HG02840 (cell line): ENCODE data around the gene TMEM86B.
"Not testable (repeated sequence)": the region's sequence is repeated elsewhere in the genome, so short reads cannot be mapped to it uniquely, and the experiment has no call there.

Source experiments
- ATAC-seq: cut with Tn5 transposase; IDR thresholded peaks from one replicate; pipeline ENCODE4 v1.9.1; 2021; ENCODE audit warnings: mild to moderate bottlenecking, moderate library complexity, moderate number of reproducible peaks; ENCODE audit not compliant: unreplicated experiment, low FRiP score

The TMEM86B gene

DNA sequence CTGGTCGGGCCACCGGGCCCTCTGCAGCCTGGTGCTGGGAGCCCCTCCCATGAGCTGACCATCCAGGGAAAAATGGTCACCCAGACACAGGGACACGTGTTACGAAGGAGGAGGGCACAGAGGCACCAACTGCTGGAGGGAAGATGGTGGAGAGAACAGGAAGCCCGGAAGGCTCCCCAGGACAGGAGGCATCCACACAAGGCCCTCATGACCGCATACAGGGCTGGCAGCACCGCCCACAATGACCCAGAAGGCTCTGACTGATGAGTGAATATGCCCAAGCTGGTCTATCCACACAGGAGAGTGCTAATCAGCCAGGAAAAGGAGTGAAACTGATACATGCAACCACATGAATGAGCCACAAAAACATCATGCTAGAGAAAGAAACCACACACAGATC is 14.0 kb upstream of the TMEM86B start:
- no peak for ATAC-seq

DNA sequence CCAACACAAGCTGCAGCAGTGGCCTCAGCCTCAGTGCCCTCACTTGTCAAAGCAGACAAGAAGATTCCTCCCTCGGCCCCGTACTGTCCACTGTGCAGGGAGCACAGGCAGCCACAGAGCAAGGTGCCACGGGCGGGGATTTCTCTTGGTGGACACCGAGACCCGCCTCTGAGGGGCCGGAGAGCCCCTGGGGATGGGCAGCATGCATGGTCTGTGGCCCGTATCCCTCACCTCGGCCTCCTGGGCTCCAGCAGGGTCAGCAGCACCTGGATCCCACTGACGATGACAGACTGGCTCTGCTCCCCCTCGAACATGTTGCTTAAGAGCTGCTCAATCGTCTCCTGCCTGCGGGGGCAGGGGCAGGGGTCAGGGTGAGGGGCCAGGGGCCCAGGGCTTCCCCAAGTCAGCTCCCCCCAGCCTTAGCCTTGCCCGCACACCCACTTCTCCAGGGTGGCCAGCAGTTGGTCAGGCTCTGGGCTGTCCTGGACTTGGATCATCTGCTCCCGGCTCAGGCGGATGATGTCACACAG is 13.4 kb upstream of the TMEM86B start:
- ATAC-seq = no peak

DNA sequence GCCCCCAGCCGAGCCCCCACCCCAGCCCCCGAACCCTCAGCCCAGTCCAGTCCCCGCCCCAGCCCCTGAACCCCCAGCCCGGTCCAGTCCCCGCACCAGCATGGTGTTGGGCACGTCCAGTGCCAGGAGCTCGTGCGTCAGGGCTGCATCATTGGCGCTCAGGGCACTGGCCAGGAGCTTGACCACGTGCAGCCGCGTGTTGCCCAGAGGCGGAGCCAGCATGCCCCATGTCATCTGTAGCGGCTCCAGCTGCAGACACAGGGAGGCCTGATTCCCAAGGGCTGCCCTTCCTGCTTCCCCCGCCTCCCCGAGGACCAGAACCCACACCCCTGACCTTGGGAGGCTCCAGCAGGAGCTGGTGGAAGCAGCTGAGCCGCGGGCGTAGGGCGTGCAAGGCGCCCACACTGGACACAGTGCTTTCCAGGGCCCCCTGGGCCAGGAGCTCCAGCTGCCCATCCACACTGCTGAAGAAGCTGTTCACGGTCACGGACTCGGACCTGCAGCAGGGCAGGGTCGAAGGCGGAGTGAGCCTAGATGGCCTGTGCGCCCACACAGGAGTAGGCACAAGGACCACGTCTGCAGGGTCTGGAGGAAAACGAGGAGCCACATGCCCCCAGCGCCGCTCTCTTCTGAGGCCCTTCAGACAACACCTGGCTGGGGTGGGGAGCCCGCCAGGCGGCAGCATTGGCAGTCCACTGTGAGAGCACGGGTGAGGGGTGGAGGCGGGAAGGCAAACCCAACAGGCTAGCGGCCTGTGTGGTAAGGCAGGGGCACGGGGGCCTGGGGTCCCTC is 12.8 kb upstream of the TMEM86B start:
- no peak for ATAC-seq

DNA sequence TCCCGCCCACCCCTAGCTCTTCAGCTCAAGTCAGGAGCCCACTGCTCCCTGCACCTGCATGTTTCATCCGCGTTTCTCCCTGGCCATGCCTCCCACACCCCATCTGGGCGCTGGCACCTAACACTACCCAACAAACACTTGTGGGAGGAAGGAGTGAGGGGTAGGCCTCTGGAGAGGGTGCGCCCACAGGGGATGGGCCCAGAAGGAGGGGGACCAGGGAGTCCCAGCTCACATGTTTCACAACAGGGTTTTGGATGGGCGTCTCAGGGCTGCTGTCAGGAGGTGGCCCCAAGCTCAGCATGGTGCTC is 12.1 kb upstream of the TMEM86B start:
- no peak for ATAC-seq

DNA sequence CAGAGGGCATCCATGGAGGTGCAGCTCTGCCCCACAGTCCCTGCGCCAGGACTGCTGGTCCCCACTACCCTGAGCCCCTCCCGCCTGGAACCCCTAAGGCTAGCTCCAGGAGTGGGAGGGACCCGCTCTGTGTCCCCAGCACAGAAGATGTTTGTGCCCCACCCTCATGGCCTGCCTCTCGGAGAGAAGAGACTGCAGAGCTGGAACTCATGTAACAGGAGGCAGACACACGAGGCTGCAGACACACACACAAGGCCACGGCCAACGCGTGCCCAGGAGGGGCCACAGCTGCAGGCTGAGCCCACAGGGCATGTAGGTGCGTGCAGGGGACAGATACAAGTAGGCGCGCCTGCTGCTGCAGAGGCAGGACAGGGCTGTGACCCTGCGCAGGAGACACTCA is 10.4 kb upstream of the TMEM86B start:
- no peak for ATAC-seq

DNA sequence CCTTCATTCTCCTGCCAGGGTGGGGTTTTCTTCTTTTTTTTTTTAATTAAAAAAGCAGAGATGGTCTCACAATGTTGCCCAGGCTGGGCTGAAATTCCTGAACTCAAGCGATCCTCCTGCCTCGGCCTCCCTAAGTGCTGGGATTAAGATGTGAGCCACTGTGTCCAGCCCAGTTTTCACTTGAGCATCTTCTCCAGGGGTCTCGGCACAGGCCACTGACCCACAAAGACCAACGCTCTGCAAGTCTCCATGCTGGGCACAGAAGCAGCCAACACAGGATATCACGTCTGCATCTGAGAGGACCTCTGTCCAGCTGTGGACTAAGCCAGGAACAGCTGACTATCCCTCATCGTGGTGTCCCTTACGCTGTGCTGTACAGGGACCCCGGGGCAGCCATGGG is 9.5 kb upstream of the TMEM86B start:
- ATAC-seq = no peak

DNA sequence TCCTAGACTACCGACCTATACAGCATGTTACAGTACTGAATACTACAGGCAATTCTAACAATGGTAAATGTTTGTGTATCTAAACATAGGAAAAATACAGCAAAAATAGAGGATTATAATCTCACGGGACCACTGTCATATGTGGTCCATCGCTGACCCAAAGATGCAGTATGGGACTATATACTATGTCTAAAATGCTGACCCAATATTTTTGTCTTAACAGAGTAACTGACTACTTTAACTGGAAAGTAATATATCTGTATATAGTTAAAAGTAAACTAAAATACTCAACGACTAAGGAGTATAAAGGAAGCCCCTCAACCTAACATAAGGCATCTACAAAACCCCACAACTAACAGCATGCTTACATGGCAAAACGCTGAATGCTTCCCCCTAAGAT is 4.4 kb upstream of the TMEM86B start:
- no peak for ATAC-seq

DNA sequence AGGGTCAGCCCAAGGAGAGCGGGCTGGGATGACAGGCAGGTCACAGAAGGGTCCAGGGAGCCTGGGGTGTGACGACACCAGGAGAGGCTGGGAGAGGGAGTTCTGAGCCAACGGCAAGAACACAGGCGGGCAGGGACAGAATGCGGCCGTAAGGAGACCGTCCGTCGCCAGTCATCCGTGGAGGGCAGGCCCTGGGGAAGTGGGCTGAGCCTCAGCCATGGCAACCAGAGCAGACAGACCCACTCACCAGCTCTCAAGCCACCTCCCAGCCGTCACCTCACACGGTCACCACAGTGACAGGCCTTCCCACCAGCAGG is 3.7 kb upstream of the TMEM86B start:
- no peak for ATAC-seq

DNA sequence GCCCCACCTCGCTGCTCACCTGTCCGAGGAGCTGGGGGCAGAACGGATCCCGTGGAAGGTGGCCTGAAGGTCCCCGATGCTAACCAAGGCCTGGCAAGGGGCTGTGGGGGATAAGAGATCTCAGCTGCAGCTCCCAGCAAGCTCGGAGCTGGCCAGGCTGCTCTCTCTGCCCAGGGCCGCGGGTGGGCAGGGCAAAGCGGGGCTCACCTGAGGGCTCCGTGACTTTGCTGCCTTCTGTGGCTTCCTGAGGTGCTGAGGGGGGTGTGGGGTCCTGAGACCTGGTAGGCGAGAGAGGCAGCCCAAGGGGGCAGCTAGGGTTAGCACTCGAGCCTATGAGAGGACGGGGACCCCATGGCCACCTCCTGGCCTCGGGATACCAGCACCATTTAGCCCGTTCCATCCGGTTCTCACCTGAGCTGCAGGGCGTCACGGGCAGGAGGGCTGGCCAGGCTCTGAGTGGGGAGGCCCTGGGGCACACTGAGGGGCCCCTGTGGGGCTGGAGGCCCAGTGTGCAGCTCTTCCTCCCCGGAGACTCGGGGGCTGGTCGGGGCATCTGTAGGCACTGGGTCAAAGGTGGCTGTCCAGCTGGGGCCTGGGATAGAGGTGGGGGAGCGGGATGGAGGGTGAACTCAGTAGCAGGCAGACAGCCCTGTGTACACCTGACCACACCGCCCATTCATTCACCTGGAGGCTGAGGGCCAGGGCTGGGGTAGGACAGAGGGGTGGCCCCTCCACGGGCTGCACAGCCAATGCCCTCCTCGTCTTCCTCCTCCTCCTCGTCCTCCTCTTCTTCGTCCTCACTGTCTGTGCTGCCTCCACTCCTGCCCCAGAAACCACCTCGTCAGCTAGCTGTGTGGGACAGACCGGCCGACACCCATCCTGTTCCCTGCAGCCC is 3.1 kb upstream of the TMEM86B start:
- ATAC-seq = no peak

DNA sequence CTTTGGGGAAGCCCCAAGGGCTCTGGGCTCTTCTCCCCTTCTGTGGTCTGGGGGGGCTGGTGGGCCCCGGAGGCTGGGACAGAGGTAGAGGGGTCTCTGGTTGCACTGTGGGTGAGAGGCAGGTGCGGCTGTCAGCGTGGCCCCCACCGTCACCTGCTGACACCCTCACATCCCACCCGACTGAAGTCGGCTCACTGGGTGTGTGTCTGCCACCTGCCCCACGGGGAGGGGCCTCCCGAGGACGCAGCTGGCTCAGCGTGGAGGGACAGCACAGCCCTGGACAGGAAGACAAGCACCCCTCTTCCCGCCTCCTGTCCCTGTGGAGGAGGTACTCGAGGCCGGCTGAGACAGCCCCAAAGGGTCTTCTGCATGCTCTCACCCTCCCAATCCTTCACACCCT is 2.2 kb upstream of the TMEM86B start:
- ATAC-seq = no peak

DNA sequence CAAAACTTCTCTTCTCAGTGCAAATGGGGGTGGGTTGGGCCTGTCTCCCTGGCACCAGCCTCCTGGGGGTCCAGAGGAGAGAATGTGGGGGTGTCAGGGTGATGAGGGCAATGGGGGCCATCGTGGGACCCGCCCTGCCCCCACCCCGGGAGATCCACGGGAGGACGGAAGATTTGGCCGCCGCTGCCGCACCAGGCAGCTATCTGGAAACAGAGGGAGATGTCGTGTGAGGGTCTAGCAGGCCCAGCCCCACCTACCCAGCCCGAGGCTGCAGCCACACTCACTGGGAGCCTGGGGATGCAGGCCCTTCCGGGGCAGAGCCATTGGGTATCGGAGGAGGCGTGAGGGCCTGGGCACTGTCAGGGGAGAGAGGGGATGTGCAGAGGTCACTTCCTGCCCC is 1.8 kb upstream of the TMEM86B start:
- no peak for ATAC-seq

DNA sequence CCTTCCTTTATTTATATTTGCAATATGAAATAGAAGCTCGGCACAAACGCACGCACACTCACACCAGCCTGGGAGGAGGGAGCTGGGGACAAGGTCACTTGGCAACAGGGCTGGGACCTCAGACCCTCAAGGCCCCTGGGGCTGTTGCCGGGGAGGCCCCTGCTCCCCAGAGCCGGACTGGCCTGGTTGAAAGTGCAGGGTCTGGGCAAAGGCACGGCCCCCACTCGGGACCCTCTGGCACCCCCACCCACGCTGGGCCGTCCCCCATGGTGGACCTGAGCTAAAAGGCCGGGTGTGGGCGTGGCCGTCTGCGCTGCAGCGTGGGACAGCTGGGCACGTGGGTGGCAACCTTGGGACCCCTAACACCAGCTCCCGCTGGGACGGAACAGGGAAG is 1.2 kb upstream of the TMEM86B start:
- ATAC-seq = no peak

DNA sequence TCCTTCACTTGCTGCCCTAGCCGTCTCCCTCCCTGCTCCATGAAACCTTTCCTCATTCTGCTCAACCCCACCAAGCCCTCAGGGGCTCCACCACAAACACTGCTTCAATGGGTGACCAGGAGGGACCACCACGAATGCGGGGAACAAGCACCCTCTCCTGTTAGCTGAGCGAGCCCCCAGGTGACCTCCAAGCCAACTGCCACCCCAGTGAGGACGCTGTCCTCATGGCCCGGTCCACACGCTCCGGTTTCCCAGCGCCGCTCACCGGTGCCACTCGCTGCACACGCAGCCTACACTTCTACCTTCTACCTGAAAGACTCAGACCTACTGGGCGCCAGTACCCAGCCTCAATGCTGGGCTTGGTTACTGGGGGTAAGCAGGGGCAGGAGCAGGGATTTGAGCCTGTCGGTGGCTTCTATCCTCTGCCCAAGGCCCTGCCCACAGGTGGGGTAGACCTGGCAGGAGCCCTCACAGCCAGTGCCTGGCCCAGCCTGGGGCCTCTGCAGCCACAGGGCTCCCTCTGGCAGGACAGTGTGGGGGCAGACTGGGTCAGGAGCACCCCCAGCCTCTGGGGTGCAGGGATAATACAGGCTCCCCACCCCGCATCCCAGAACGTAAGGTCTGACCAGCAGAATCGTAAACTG is 704 bp upstream of the TMEM86B start:
- ATAC-seq = no peak

DNA sequence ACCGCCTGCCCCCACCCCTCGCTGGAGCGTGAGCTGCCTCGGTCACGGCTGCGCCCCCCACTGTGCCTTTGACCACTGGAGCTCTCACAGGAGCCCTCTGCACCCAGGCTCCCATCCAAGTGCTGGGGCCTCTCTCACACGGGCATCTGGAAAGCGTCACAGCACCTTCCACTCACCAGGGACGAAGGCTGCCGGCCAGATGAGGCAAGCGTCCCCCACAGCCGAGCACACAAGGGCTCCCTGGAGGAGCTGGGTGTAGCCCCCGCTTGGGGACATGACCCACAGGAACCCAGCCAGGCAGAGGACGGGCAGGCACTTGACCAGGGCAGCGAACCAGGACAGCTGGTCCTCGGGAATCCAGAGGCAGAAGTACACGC is 560 bp downstream of the TMEM86B start:
- ATAC-seq = no peak

DNA sequence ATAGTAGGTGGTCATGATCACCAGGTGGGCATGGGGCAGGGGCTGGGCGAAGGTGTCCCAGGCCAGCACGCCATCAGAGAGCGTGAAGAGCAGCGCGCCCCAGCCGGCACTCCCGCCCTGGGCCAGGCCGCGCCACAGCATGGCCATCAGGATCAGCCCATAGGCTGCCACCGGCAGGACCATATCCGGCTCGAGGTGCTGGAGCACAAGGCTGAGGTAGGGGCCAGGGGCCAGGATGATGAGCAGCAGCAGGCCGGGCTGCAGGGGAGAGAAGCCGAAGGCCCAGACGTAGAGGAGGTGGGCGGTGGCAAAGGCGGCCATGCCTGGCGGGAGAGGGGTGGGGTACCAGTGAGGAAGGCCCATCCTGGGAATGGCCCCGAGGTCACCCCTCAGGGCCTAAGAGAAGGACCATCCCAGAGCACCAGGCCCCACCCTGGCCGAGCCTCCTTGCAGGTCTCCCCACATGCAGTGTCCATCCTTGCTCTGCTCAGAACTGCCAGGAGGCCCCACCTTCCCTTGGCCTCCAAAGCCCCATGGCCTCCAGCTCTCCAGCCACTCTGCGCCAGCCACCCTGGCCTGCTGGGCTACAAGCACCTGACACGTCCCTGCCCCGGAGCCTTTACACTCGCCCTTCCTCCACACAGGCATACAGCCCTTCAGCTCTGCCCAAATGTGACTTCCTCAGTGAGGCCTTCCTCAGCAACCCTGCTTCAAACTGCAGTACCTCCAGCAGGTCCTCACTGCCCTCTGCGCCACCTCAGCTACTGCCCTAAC is 1.1 kb downstream of the TMEM86B start:
- ATAC-seq = no peak

DNA sequence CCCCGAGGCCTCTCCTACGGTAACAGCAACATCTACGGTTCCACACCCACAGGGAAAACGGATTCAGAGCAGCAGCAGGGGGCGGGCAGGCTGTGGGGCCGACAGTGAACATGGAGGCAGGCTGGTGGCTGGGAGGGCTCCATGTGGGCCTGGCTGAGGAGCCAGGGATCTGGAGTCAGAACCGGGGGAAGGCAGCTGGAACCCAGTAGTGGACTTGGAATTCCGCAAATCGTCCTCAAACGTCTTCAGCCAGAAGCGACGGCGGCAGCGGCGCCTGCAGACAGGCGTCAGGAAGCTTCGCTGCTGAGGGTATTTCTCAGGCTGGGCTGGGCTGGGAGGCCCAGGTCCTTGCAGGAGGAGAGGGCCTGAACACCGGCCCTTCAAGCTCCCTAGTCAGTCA is 1.8 kb downstream of the TMEM86B start:
- ATAC-seq = no peak

DNA sequence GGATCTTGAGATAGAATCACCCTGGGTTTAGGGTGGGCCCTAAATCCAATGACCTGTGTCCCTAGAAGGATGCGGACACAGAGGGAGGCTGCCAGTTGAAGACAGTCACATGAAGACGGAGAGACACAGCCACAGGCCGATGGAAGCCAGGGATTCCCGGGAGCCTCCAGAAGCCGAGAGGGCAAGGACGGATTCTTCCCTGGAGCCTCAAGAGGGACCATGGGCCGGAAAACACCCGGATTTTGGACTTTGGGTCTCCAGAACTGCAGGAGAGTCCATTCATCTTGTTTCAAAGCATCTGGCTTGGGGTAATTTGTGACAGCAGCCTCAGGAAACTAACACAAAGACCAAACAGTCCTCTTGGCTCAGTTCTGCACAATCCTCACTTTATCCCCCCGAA is 2.3 kb downstream of the TMEM86B start:
- no peak for ATAC-seq

DNA sequence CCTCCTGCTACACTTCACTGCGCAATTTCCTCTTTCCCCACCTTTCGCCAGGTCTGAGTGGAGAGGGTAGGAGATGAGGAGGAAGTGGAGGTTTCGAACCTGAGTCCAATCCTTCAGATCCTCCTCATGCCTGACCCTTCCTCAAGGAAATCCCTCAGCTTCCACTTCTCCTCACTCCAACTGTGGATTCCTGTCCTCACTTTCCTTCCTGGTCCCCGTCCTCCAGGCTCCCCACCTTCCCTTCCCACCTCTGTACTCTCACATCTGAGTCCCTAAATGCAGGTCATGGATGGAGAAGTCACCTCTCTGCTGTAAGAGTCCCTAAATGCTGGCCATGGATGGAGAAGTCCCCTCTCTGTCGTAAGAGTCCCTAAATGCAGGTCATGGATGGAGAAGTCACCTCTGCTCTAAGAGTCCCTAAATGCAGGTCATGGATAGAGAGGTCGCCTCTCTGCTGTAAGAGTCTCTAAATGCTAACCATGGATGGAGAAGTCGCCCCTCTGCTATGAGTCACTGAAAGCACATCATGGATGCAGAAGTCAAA is 3.1 kb downstream of the TMEM86B start:
- ATAC-seq = no peak

DNA sequence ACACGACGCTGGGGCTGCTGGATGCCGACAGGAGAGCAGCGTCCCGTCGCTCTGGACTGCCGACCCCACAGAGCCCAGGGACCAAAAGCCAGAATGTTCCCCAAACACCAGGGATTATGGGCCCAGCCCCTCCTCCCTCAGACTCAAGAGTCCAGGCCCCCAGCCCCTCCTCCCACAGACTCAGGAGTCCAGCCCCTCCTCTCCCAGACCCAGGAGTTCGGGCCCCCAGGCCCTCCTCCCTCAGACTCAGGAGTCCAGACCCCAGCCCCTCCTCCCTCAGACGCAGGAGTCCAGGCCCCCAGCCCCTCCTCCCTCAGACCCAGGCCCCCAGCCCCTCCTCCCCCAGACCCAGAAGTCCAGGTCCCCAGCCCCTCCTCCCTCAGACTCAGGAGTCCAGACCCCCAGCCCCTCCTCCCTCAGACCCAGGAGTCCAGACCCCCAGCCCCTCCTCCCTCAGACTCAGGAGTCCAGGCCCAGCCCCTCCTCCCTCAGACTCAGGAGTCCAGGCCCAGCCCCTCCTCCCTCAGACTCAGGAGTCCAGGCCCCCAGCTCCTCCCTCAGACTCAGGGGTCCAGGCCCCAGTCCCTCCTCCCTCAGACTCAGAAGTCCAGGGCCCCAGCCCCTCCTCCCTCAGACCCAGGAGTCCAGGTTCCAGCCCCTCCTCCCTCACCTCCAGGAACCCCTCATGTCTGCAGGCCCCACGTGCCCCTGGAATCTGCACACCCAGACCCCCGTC is 3.7 kb downstream of the TMEM86B start:
- not testable (repeated sequence) for ATAC-seq
